ENCODE results near the gene CARHSP1.

DNA sequence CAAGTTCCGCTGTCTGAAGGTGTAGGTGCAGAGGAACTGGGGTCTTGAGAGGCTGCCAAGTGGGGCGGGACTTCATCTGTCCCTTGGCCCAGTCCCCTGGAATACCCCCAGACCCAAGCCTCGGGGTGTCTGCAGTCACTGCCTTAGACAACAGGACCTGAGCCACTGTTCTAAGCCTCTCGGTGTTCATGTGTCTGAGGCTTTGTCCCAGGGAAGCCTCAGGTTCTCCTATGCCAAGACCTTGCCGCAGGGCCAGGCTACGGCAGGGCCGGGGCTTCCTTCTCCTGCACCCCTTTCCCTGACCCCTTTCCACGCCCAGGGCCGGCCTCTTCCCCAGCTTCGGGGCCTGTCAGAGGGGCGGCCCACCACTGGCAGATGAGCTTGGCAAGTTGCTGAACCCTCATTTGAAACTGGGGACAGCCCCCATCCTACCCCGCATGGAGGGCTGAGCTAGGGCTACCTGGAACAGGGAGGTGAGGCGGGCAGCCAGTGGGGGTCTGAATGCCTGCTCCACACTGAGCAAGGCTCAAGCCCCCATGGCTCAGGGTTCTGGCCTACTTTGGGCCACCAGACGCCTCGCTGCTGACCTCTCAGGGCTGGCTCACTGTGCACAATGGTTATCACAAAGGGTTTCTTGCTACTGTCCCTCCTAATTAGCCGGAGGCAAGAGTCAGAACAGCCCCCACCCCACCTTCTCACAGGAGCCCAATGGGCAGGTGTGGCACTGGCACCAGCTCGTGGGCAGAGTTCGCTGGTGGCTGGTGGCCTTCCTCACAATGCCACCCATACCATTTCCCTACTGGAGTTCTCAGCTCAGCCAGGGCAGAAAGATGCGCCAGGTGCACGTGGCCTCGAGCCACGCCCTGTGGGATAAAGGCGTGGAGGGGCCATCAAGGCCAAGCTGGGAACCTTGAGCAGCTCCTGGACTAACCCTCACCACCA, 20.4 kb upstream of the CARHSP1 start:
- TF ChIP-seq POLR2AphosphoS5 (IDR thresholded peaks at IDR 0.05; ENCODE audit: borderline replicate concordance, low read depth, low read length) (no peak), EZH2 (IDR thresholded peaks at IDR 0.05) (no peak)

Data from SK-N-MC (cell line).